Right lobe of liver (tissue), 6 donors: ENCODE results near the gene HIVEP2. TPM values are rescaled to one million over a fixed set of nuclear protein-coding genes. Genes with fewer than 3 reads are reported as not detected.

ENCODE experiments used
- ATAC-seq, 4 donors: fragments of 200-7000 bp; cut with Tn5 transposase; one replicate each; pipeline ENCODE4 v1.9.1; 2020; ENCODE audit warnings: mild to moderate bottlenecking in 4 of 4, moderate library complexity in 4 of 4
- DNase-seq, 3 donors: peaks; one replicate each; pipeline ENCODE4 v3.0.0-alpha.2; 2020
- H3K27ac ChIP-seq, 3 donors: fragments of 200-600 bp; one replicate each; pipeline ENCODE4 v1.8.0; 2022
- H3K27me3 ChIP-seq, 2 donors: fragments of 200-600 bp; one replicate each; pipeline ENCODE4 v1.8.0; 2022
- H3K36me3 ChIP-seq, 4 donors: fragments of 200-600 bp; sonication (generic) in 1 of 4; one replicate each; pipeline versions ENCODE4 v1.5.1 to v1.8.0; 2017 to 2022; ENCODE audit warnings: control low read depth in 1 of 4
- H3K4me1 ChIP-seq, 4 donors: fragments of 200-600 bp; sonication (generic) in 1 of 4; one replicate each; pipeline versions ENCODE4 v1.5.1 to v1.8.0; 2017 to 2022; ENCODE audit warnings: control low read depth in 1 of 4
- H3K4me3 ChIP-seq, 3 donors: fragments of 200-600 bp; one replicate each; pipeline ENCODE4 v1.8.0; 2022
- H3K9me3 ChIP-seq, 4 donors: fragments of 200-600 bp; sonication (generic) in 1 of 4; one replicate each; pipeline versions ENCODE4 v1.5.1 to v1.8.0; 2017 to 2022; ENCODE audit warnings: control low read depth in 1 of 4
- POLR2A ChIP-seq: fragments of 450-650 bp; IDR thresholded peaks from one replicate; pipeline ENCODE4 v1.6.1; 2017; ENCODE audit warnings: antibody characterized with exemption, mild to moderate bottlenecking
- WGBS: methylation state at CpG from one replicate; pipeline ENCODE4 v1.1.6; 2018; ENCODE audit warnings: low coverage, low lambda C conversion rate; ENCODE audit not compliant: insufficient coverage; ENCODE audit errors: missing lambda C conversion rate; 5-methylcytosine and 5-hydroxymethylcytosine counted together
- intact Hi-C, 2 donors: fragments of 100-400 bp; cut with DNase I; formaldehyde crosslinking; loops; one replicate each; pipeline versions ENCODE4 v1.11.2 to v1.14.1; 2022
- total RNA-seq, 6 experiments: library from RNA; depleted of rRNA in 2 of 6; stranded (reverse); fragments of >200 nt in 2 of 6; fragmentation: NEBNext Ultra II Directional in 3 of 6; extraction: Animal tissue kit (Norgen Biotek cat#: 25700) in 3 of 6; gene quantifications; one replicate each; pipeline versions ENCODE4 v1.1.0 to v1.2.4, GENCODE V29; 2016 to 2023
- TF ChIP-seq, protein P1 (sequence below), 4 donors: fragments of 200-600 bp in 3 of 4; fragments of 450-650 bp in 1 of 4; IDR thresholded peaks; one replicate each; pipeline versions ENCODE4 v1.5.1 to v1.8.0; 2016 to 2022; ENCODE audit warnings: antibody characterized with exemption in 4 of 4, mild to moderate bottlenecking in 2 of 4
- donor health status: DM: no; HTN: yes; CAD: no.
- donor health status: DM: no; HTN: no; CAD: no.
- donor health status: DM: no; HTN: no; CAD: no.
- donor health status: DM: no; HTN: yes; CAD: no.
- donor health status: DM: no; HTN: yes; CAD: no.

The HIVEP2 gene
- total RNA-seq, 6 experiments from 2014 or later: 3.0 to 8.9 (median 5.1) TPM

DNA sequence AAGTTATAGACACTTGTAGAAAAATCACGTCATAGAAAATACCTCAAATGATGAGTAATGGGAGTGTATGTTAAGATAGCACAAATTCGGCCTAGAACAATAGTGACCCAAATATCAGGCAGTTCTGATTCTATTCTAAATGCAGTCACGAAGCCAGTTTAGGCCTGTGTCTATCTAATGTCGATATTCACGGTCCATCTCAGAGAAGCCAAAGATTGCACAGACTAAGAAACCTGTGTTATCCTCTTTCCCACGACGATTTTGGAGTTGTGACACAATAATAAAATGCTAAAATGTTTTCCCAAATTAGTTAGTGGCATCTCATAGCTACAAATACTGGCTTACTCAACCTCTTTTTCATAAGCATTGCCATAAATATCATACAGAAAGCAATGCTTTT is 4.0 kb downstream of the HIVEP2 start:
- Histone ChIP-seq H3K27ac (no peak overlapping the region), H3K4me3 (no peak overlapping the region), H3K27me3 (no peaks in the 10 kb centered on the region), H3K9me3 (no peaks in the 10 kb centered on the region), H3K36me3 (no peaks in the 10 kb centered on the region), H3K4me1 (peaks cover 0 to 30% (median 6%) of the 10 kb centered on the region in 4 donors)
- WGBS: 88% methylated on average over 7 of the region's 7 CpGs
- intact Hi-C loops: no loop called here
- TF ChIP-seq, protein P1, sequence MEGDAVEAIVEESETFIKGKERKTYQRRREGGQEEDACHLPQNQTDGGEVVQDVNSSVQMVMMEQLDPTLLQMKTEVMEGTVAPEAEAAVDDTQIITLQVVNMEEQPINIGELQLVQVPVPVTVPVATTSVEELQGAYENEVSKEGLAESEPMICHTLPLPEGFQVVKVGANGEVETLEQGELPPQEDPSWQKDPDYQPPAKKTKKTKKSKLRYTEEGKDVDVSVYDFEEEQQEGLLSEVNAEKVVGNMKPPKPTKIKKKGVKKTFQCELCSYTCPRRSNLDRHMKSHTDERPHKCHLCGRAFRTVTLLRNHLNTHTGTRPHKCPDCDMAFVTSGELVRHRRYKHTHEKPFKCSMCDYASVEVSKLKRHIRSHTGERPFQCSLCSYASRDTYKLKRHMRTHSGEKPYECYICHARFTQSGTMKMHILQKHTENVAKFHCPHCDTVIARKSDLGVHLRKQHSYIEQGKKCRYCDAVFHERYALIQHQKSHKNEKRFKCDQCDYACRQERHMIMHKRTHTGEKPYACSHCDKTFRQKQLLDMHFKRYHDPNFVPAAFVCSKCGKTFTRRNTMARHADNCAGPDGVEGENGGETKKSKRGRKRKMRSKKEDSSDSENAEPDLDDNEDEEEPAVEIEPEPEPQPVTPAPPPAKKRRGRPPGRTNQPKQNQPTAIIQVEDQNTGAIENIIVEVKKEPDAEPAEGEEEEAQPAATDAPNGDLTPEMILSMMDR (IDR thresholded peaks at IDR 0.05): no peak
- no peak for TF ChIP-seq POLR2A
- DNase-seq (no peak), ATAC-seq (no peak)

- no peaks in the 10 kb centered on the region for H3K9me3 ChIP-seq
- no peak overlapping the region for H3K4me3 ChIP-seq
- intact Hi-C loops: no loop called here
- ATAC-seq: no peak
- no peaks in the 10 kb centered on the region for H3K27me3 ChIP-seq
- H3K4me1 ChIP-seq: peaks cover 0 to 30% (median 6%) of the 10 kb centered on the region in 4 donors
- H3K27ac ChIP-seq: no peak overlapping the region
- TF ChIP-seq, protein P1 (IDR thresholded peaks at IDR 0.05): no peak
- no peak for TF ChIP-seq POLR2A
- DNase-seq: no peak
- no peaks in the 10 kb centered on the region for H3K36me3 ChIP-seq
- WGBS: 57% methylated on average over 2 of the region's 3 CpGs
These were observed 4.5 kb downstream of the HIVEP2 start for GRCh38 chr6:142940487-142940886.

DNA sequence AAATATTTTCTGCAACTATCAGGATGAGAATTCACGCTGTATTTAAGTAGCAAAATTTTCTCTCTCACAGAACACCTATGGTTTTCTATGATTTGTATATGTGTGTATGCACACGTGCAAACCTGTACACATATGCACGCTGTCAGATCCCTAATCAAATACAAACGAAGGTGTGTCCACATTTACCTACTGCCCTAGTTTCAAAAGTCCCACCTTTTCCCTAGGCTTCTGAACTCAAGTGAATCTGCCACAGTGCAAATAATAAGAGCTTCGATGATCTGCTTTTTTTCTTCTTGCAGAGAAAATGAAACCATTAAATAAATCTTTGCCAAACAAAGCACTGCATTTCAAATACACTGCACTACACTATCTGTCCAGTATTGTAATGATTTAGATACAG is 6.5 kb downstream of the HIVEP2 start:
- Histone ChIP-seq H3K4me1 (peaks cover 0 to 41% (median 11%) of the 10 kb centered on the region in 4 donors), H3K9me3 (no peaks in the 10 kb centered on the region), H3K4me3 (no peak overlapping the region), H3K36me3 (no peaks in the 10 kb centered on the region), H3K27ac (no peak overlapping the region), H3K27me3 (no peaks in the 10 kb centered on the region)
- no peak for DNase-seq
- TF ChIP-seq, protein P1 (IDR thresholded peaks at IDR 0.05): no peak
- TF ChIP-seq POLR2A: no peak
- intact Hi-C loops: no loop called here
- WGBS: 36% methylated on average over 5 of the region's 5 CpGs
- peak; percentile 38 to 54 (median 53) for ATAC-seq

DNA sequence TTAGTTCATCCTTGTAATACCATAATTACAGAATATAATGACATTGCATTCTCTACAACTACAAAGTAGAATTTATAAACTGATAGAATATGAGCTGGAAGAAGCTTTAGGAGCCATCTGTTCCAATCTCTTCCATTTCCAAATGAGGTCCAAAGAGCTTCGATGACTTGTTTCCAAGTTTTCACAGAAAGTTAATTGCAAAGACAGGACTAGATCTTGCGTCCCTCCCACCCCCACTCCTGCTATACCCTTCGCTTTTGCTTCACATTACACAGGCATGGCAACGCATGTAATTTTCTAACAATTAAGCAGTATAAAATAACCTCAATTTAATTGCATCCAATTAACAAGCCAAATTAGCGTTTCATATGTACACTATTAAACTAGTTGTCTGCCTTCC is 7.0 kb downstream of the HIVEP2 start:
- intact Hi-C loops: no loop called here
- Histone ChIP-seq H3K9me3 (no peaks in the 10 kb centered on the region), H3K27me3 (no peaks in the 10 kb centered on the region), H3K36me3 (no peaks in the 10 kb centered on the region), H3K4me1 (peaks cover 0 to 39% (median 10%) of the 10 kb centered on the region in 4 donors), H3K27ac (no peak overlapping the region), H3K4me3 (no peak overlapping the region)
- no peak for TF ChIP-seq POLR2A
- TF ChIP-seq, protein P1 (IDR thresholded peaks at IDR 0.05): no peak
- WGBS: 88% methylated on average over 5 of the region's 5 CpGs
- ATAC-seq: no peak
- DNase-seq: no peak
